Measurements from ENCODE around the gene C7orf25.

Gene C7orf25

GRCh38 chr7:42876182-42877068 is 35.4 kb downstream of the C7orf25 start:
- Histone ChIP-seq H3K36me3 (ENCODE audit: control insufficient read depth, insufficient read depth, low read length) (no peaks in the 10 kb centered on the region), H3K27me3 (ENCODE audit: control insufficient read depth, insufficient read depth, low read length) (no peaks in the 10 kb centered on the region), H3K27ac (ENCODE audit: low read depth, low read length) (no peak overlapping the region), H3K9me3 (ENCODE audit: control insufficient read depth, insufficient read depth, low read length) (no peaks in the 10 kb centered on the region), H3K4me1 (ENCODE audit: control insufficient read depth, insufficient read depth, low read length) (peaks cover 18% of the 10 kb centered on the region), H3K9ac (ENCODE audit: low read depth, low read length) (no peak overlapping the region), H3K4me3 (ENCODE audit: low read depth, low read length) (no peak overlapping the region)

- Histone ChIP-seq H3K9ac (ENCODE audit: low read depth, low read length) (no peak overlapping the region), H3K4me1 (ENCODE audit: control insufficient read depth, insufficient read depth, low read length) (0 out of 2 replicates have a peak, but pooled peaks cover 8% of the 10 kb centered on the region), H3K36me3 (ENCODE audit: control insufficient read depth, insufficient read depth, low read length) (no peaks in the 10 kb centered on the region), H3K9me3 (ENCODE audit: control insufficient read depth, insufficient read depth, low read length) (peaks cover 37% of the 10 kb centered on the region), H3K27me3 (ENCODE audit: control insufficient read depth, insufficient read depth, low read length) (no peaks in the 10 kb centered on the region), H3K27ac (ENCODE audit: low read depth, low read length) (no peak overlapping the region), H3K4me3 (ENCODE audit: low read depth, low read length) (no peak overlapping the region; the same call in 1 of the 2 replicates)
Observed at GRCh38 chr7:42869131-42870020, 42.5 kb downstream of the C7orf25 start.

- Histone ChIP-seq H3K27me3 (ENCODE audit: control insufficient read depth, insufficient read depth, low read length) (no peaks in the 10 kb centered on the region), H3K9me3 (ENCODE audit: control insufficient read depth, insufficient read depth, low read length) (peaks cover 44% of the 10 kb centered on the region), H3K4me3 (ENCODE audit: low read depth, low read length) (no peak overlapping the region), H3K9ac (ENCODE audit: low read depth, low read length) (no peak overlapping the region), H3K36me3 (ENCODE audit: control insufficient read depth, insufficient read depth, low read length) (no peaks in the 10 kb centered on the region), H3K27ac (ENCODE audit: low read depth, low read length) (no peak overlapping the region), H3K4me1 (ENCODE audit: control insufficient read depth, insufficient read depth, low read length) (0 out of 2 replicates have a peak, but pooled peaks cover 8% of the 10 kb centered on the region)
Observed at GRCh38 chr7:42868480-42868879, 43.4 kb downstream of the C7orf25 start.

All from HUES48 (cell line).